ENCODE measurements around the gene MDM4.

DNA sequence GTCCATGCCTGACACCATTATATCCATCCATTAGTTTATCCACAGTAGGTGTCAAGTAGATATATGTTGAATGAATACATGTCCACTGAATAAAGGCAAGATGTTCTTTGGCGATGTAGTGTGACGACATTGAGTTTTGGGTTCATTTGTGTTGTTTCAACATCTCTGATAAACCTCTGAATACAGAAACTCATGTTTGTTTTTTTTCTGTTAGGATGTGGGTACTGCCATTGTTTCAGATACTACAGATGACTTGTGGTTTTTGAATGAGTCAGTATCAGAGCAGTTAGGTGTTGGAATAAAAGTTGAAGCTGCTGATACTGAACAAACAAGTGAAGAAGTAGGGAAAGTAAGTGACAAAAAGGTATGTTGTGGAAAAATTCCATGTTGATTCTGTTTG lies 28.1 kb downstream of the MDM4 start:
- TF ChIP-seq TAF1 (IDR thresholded peaks at IDR 0.05; ENCODE audit: low read depth, low read length) (no peak), SPI1 (IDR thresholded peaks at IDR 0.05; ENCODE audit: low read depth, low read length) (no peak), POLR2A (IDR thresholded peaks at IDR 0.05; ENCODE audit: low read depth, low read length) (no peak), POLR2AphosphoS5 (IDR thresholded peaks at IDR 0.05; ENCODE audit: low read depth, low read length) (no peak), PAX5 (IDR thresholded peaks at IDR 0.05; ENCODE audit: insufficient read depth, low read length, severe bottlenecking) (no peak)

Data from GM12891 (cell line).